ENCODE results near the gene P2RY14.

- no peak for TF ChIP-seq ZBTB21 (CRISPR knock-in tag; IDR thresholded peaks at IDR 0.05; ENCODE audit: borderline replicate concordance)
- TF ChIP-seq AR (CRISPR knock-in tag; IDR thresholded peaks at IDR 0.05), result no peak
- no peak for TF ChIP-seq CTCF (IDR thresholded peaks at IDR 0.05)
- TF ChIP-seq FOXJ3 (CRISPR knock-in tag; IDR thresholded peaks at IDR 0.05; ENCODE audit: borderline replicate concordance), result no peak
- no peak for TF ChIP-seq ATF2 (CRISPR knock-in tag; IDR thresholded peaks at IDR 0.05; ENCODE audit: borderline replicate concordance, low read depth)
- TF ChIP-seq ZNF138 (CRISPR knock-in tag; conservative IDR thresholded peaks at IDR 0.05), result no peak
- TF ChIP-seq PRDM15 (CRISPR knock-in tag; IDR thresholded peaks at IDR 0.05), result no peak
- TF ChIP-seq JUN (CRISPR knock-in tag; IDR thresholded peaks at IDR 0.05), result no peak
- TF ChIP-seq ZNF121 (CRISPR knock-in tag; IDR thresholded peaks at IDR 0.05), result no peak
- no peak for TF ChIP-seq CBFB (CRISPR knock-in tag; IDR thresholded peaks at IDR 0.05; ENCODE audit: low read depth)
- no peak for TF ChIP-seq ESRRA (CRISPR knock-in tag; IDR thresholded peaks at IDR 0.05; ENCODE audit: borderline replicate concordance)
- no peak for TF ChIP-seq HMGXB4 (CRISPR knock-in tag; IDR thresholded peaks at IDR 0.05)
- no peak for TF ChIP-seq TCF7 (CRISPR knock-in tag; IDR thresholded peaks at IDR 0.05; ENCODE audit: low read depth)
- TF ChIP-seq ZNF317 (CRISPR knock-in tag; IDR thresholded peaks at IDR 0.05; ENCODE audit: borderline replicate concordance, low read depth), result no peak
These were observed 108.9 kb downstream of the P2RY14 start for GRCh38 chr3:151169262-151169947.
